K562 (cell line): Measurements from ENCODE around the gene GMIP. TPM values are rescaled to one million over a fixed set of nuclear protein-coding genes. Genes with fewer than 3 reads are reported as not detected.
A peak's percentile ranks its signal among the peaks of the same experiment; 100 is the strongest.

Experiments
- CC2D1A ChIP-seq: fragments of 450-650 bp; IDR thresholded peaks from 2 replicates; pipeline ENCODE4 v1.6.1; 2017; ENCODE audit warnings: mild to moderate bottlenecking
- CHD4 ChIP-seq: fragments of 200-600 bp; sonication (generic); IDR thresholded peaks from 3 replicates; pipeline ENCODE4 v1.6.1; 2012; ENCODE audit warnings: low read depth, mild to moderate bottlenecking, mixed read lengths, low read length, inconsistent platforms; ENCODE audit not compliant: insufficient read depth, insufficient replicate concordance, poor library complexity, severe bottlenecking
- DPF2 ChIP-seq: fragments of 450-650 bp; IDR thresholded peaks from 2 replicates; pipeline ENCODE4 v1.6.1; 2016
- E2F8 ChIP-seq: fragments of 450-650 bp; IDR thresholded peaks from 2 replicates; pipeline ENCODE4 v1.7.1; 2018; ENCODE audit warnings: mild to moderate bottlenecking, low read depth; ENCODE audit not compliant: partially characterized antibody
- ELK3 ChIP-seq: fragments of 450-650 bp; formaldehyde crosslinking; IDR thresholded peaks from 2 replicates; pipeline ENCODE4 v1.4.0; 2020; ENCODE audit warnings: mild to moderate bottlenecking
- GMEB1 ChIP-seq: fragments of 250-450 bp; sonication (Bioruptor Pico); IDR thresholded peaks from 2 replicates; pipeline ENCODE4 v1.4.0; 2020; ENCODE audit warnings: mild to moderate bottlenecking
- HDAC1 ChIP-seq, 2 experiments: fragments of 450-650 bp; IDR thresholded peaks; 2 replicates each; pipeline ENCODE4 v1.6.1; 2016 to 2017; ENCODE audit warnings: inconsistent platforms in 1 of 2, mild to moderate bottlenecking in 1 of 2, moderate library complexity in 1 of 2
- HMGN3 ChIP-seq: IDR thresholded peaks from 2 replicates; pipeline ENCODE4 v1.6.1; 2011; ENCODE audit warnings: borderline replicate concordance, low read depth, mild to moderate bottlenecking, mixed read lengths, low read length; ENCODE audit not compliant: insufficient read length; ENCODE audit errors: extremely low read depth
- KLF16 ChIP-seq: IDR thresholded peaks from 2 replicates; pipeline ENCODE4 v1.6.1; 2016; ENCODE audit warnings: antibody characterized with exemption
- RAD21 ChIP-seq, 2 experiments: fragments of 250-450 bp in 1 of 2; fragments of 450-650 bp in 1 of 2; sonication (Bioruptor Pico) in 1 of 2; formaldehyde crosslinking in 1 of 2; IDR thresholded peaks in 1 of 2; conservative IDR thresholded peaks in 1 of 2; 2 replicates each; pipeline versions ENCODE4 v1.4.0 to v1.8.0; 2020 to 2022; ENCODE audit warnings: mild to moderate bottlenecking in 2 of 2, moderate library complexity in 1 of 2
- SMARCA4 ChIP-seq: fragments of 450-650 bp; IDR thresholded peaks from 2 replicates; pipeline ENCODE4 v1.6.1; 2016
- SMARCA5 ChIP-seq: fragments of 450-650 bp; IDR thresholded peaks from 2 replicates; pipeline ENCODE4 v1.6.1; 2016
- STAT5A ChIP-seq: IDR thresholded peaks from 2 replicates; pipeline ENCODE4 v1.6.1; 2012; ENCODE audit warnings: low read length, inconsistent platforms, borderline replicate concordance
- SUPT5H ChIP-seq: fragments of 450-650 bp; IDR thresholded peaks from 2 replicates; pipeline ENCODE4 v1.6.1; 2016
- TCF7 ChIP-seq: sonication (generic); IDR thresholded peaks from 2 replicates; pipeline ENCODE4 v1.6.1; 2016; ENCODE audit warnings: antibody characterized with exemption, borderline replicate concordance
- TGIF2 ChIP-seq: sonication (generic); formaldehyde crosslinking; IDR thresholded peaks from 2 replicates; pipeline ENCODE4 v1.8.1; 2022; ENCODE audit warnings: mild to moderate bottlenecking, missing genetic modification reagents, moderate library complexity
- XRCC5 ChIP-seq: fragments of 200-400 bp; formaldehyde crosslinking; IDR thresholded peaks from 2 replicates; pipeline ENCODE4 v1.6.1; 2017; ENCODE audit warnings: low read depth, mild to moderate bottlenecking, low read length
- ZFX ChIP-seq: sonication (generic); formaldehyde crosslinking; IDR thresholded peaks from 2 replicates; pipeline ENCODE4 v1.8.0; 2022; ENCODE audit warnings: mild to moderate bottlenecking, missing genetic modification reagents, moderate library complexity
- ZNF143 ChIP-seq: sonication (generic); formaldehyde crosslinking; IDR thresholded peaks from 2 replicates; pipeline ENCODE4 v1.9.0; 2022; ENCODE audit warnings: mild to moderate bottlenecking, missing genetic modification reagents
- ZNF444 ChIP-seq: fragments of 250-450 bp; sonication (Bioruptor Pico); IDR thresholded peaks from 2 replicates; pipeline ENCODE4 v1.4.0; 2020; ENCODE audit warnings: mild to moderate bottlenecking, moderate library complexity
- ZNF449 ChIP-seq: fragments of 250-450 bp; sonication (Bioruptor Pico); IDR thresholded peaks from 2 replicates; pipeline ENCODE4 v1.8.0; 2022; ENCODE audit warnings: moderate library complexity, mild to moderate bottlenecking, inconsistent platforms
- polyA plus RNA-seq, 8 experiments: library from polyadenylated mRNA; depleted of rRNA in 4 of 8; stranded (reverse) in 5 of 8; unstranded in 3 of 8; fragments of >200 nt; fragmentation: Nextera tagmentation in 2 of 8; fragmentation: Illumina TruSeq in 1 of 8; extraction: Ambion mirVana in 2 of 8; extraction: Trizol in 1 of 8; gene quantifications; 2 replicates each; pipeline versions ENCODE4 v1.2.1 to v1.2.3, GENCODE V29; 2011 to 2014; ENCODE audit warnings: inconsistent platforms in 1 of 8, missing spikeins in 1 of 8
- total RNA-seq, 7 experiments: library from RNA; depleted of rRNA in 6 of 7; stranded (reverse); fragments of >200 nt in 6 of 7; fragmentation: Illumina TruSeq in 2 of 7; extraction: Trizol in 2 of 7; gene quantifications; 2 replicates each; pipeline versions ENCODE4 v1.2.1 to v1.2.3, GENCODE V29; 2011 to 2021; ENCODE audit warnings: low replicate concordance in 1 of 7

The GMIP gene
- total and polyA plus RNA-seq, 9 of the 15 experiments (the other 6 are each of a cell fraction or from before 2014, with no cell fraction given) = 0.14 to 15.8 (median 3.2) TPM

GRCh38 chr19:19643158-19644053, at the start of gene GMIP (continued):
- TF ChIP-seq ZNF449 (CRISPR knock-in tag) (no peak), SUPT5H (peak; percentile 46; the same call in 1 of the 2 replicates), STAT5A (no peak), DPF2 (no peak), SMARCA5 (peak; percentile 89), ZNF143 (no peak), CC2D1A (peak; percentile 76), TCF7 (no peak), HDAC1 (IDR thresholded peaks at IDR 0.05) (peak in 1 of 2 experiments; percentile 20; a peak in 1 of 4 replicates), TGIF2 (CRISPR knock-in tag) (0 out of 2 replicates have a peak, but pooled peaks have one; percentile 26), GMEB1 (CRISPR knock-in tag) (peak; percentile 21; the same call in 1 of the 2 replicates), ZNF444 (CRISPR knock-in tag) (peak; percentile 94), RAD21 (CRISPR knock-in tag; conservative IDR thresholded peaks at IDR 0.05 in 1 of 2, IDR thresholded peaks at IDR 0.05 in 1 of 2) (peak; percentile 66 to 77), HMGN3 (peak; percentile 14), CHD4 (peak; percentile 39), ZFX (peak; percentile 67), XRCC5 (peak; percentile 69; the same call in 1 of the 2 replicates), ELK3 (no peak), E2F8 (no peak), KLF16 (peak; percentile 56; the same call in 1 of the 2 replicates), SMARCA4 (peak; percentile 32; the same call in 1 of the 2 replicates)
